Uterus (tissue), 4 donors: Measurements from ENCODE around the gene HBA1. TPM values are rescaled to one million over a fixed set of nuclear protein-coding genes. Genes with fewer than 3 reads are reported as not detected.

Experiments
- DNase-seq, 2 donors: peaks; one replicate each; pipeline ENCODE4 v3.0.0-alpha.2; 2019 to 2020
- H3K27ac ChIP-seq, 2 donors: fragments of 200-600 bp; sonication (generic); 1 replicate in 1 of 2; 2 replicates in 1 of 2; pipeline ENCODE4 v1.5.1; 2016 to 2018
- H3K27me3 ChIP-seq, 2 donors: fragments of 200-600 bp; sonication (generic); one replicate each; pipeline ENCODE4 v1.5.1; 2018 to 2019; ENCODE audit warnings: control low read depth in 1 of 2
- H3K36me3 ChIP-seq, 2 donors: fragments of 200-600 bp; sonication (generic); one replicate each; pipeline ENCODE4 v1.5.1; 2019; ENCODE audit warnings: control low read depth in 1 of 2
- H3K4me1 ChIP-seq, 2 donors: fragments of 200-600 bp; sonication (generic); one replicate each; pipeline ENCODE4 v1.5.1; 2018 to 2019; ENCODE audit warnings: control low read depth in 1 of 2
- H3K4me3 ChIP-seq, 2 donors: fragments of 200-600 bp; sonication (generic); 1 replicate in 1 of 2; 2 replicates in 1 of 2; pipeline ENCODE4 v1.5.1; 2018 to 2019; ENCODE audit warnings: mild to moderate bottlenecking in 1 of 2
- H3K9me3 ChIP-seq, 2 donors: fragments of 200-600 bp; sonication (generic); one replicate each; pipeline ENCODE4 v1.5.1; 2019; ENCODE audit warnings: control low read depth in 1 of 2
- CTCF ChIP-seq, 4 experiments: fragments of 200-600 bp in 2 of 4; fragments of 450-650 bp in 2 of 4; sonication (generic) in 2 of 4; IDR thresholded peaks; one replicate each; pipeline ENCODE4 v1.5.1; 2016 to 2019; ENCODE audit warnings: antibody characterized with exemption in 4 of 4, mild to moderate bottlenecking in 2 of 4, moderate library complexity in 1 of 4
- POLR2A ChIP-seq, 2 donors: fragments of 450-650 bp; IDR thresholded peaks; one replicate each; pipeline ENCODE4 v1.6.1; 2016; ENCODE audit warnings: antibody characterized with exemption in 2 of 2, mild to moderate bottlenecking in 1 of 2, moderate library complexity in 1 of 2
- intact Hi-C: fragments of 100-400 bp; cut with DNase I; formaldehyde crosslinking; loops from one replicate; pipeline ENCODE4 v1.15.1; 2023; ENCODE audit warnings: low total_unique reads
- total RNA-seq, 4 donors: library from RNA; depleted of rRNA in 3 of 4; stranded (reverse); fragments of >200 nt in 3 of 4; gene quantifications; one replicate each; pipeline versions ENCODE4 v1.1.0 to v1.2.4, GENCODE V29; 2014 to 2023
- donor health status: DM: yes; HTN: yes; CAD: no.

The HBA1 gene
- total RNA-seq, 4 donors from 2014 or later: 42.0 to 398 (median 263) TPM

GRCh38 chr16:138049-138417 lies 38.4 kb upstream of the HBA1 start:
- Histone ChIP-seq H3K9me3 (no peaks in the 10 kb centered on the region), H3K4me3 (peak overlapping the region; percentile 79 to 92), H3K4me1 (no peaks in the 10 kb centered on the region), H3K27me3 (no peaks in the 10 kb centered on the region), H3K36me3 (no peaks in the 10 kb centered on the region), H3K27ac (peak overlapping the region; percentile 60 to 90)
- TF ChIP-seq POLR2A (IDR thresholded peaks at IDR 0.05): no peak
- no peak for TF ChIP-seq CTCF (IDR thresholded peaks at IDR 0.05)
- intact Hi-C loops: no loop called here
- DNase-seq: peak; percentile 23 to 29

- no peaks in the 10 kb centered on the region for H3K9me3 ChIP-seq
- no peak overlapping the region for H3K4me3 ChIP-seq
- intact Hi-C loops: no loop called here
- no peak overlapping the region for H3K27ac ChIP-seq
- TF ChIP-seq CTCF (IDR thresholded peaks at IDR 0.05) (no peak), POLR2A (IDR thresholded peaks at IDR 0.05) (no peak)
- DNase-seq: no peak
- no peaks in the 10 kb centered on the region for H3K27me3 ChIP-seq
- no peaks in the 10 kb centered on the region for H3K36me3 ChIP-seq
- H3K4me1 ChIP-seq: no peaks in the 10 kb centered on the region
These were observed 36.2 kb upstream of the HBA1 start for GRCh38 chr16:140175-140857.

GRCh38 chr16:142405-142967 lies 34.0 kb upstream of the HBA1 start:
- intact Hi-C loops: no loop called here
- Histone ChIP-seq H3K36me3 (no peaks in the 10 kb centered on the region), H3K27me3 (no peaks in the 10 kb centered on the region), H3K4me3 (no peak overlapping the region), H3K9me3 (no peaks in the 10 kb centered on the region), H3K27ac (no peak overlapping the region), H3K4me1 (no peaks in the 10 kb centered on the region)
- no peak for TF ChIP-seq POLR2A (IDR thresholded peaks at IDR 0.05)
- TF ChIP-seq CTCF (IDR thresholded peaks at IDR 0.05): no peak
- no peak for DNase-seq

- no peak overlapping the region for H3K27ac ChIP-seq
- TF ChIP-seq POLR2A (IDR thresholded peaks at IDR 0.05) (no peak), CTCF (IDR thresholded peaks at IDR 0.05) (no peak)
These were observed 33.4 kb upstream of the HBA1 start for GRCh38 chr16:143047-143446.

GRCh38 chr16:143456-143855 lies 33.0 kb upstream of the HBA1 start:
- Histone ChIP-seq H3K36me3 (no peaks in the 10 kb centered on the region), H3K4me3 (no peak overlapping the region), H3K27ac (no peak overlapping the region), H3K27me3 (no peaks in the 10 kb centered on the region), H3K9me3 (no peaks in the 10 kb centered on the region), H3K4me1 (no peaks in the 10 kb centered on the region)
- no peak for DNase-seq
- TF ChIP-seq CTCF (IDR thresholded peaks at IDR 0.05) (no peak), POLR2A (IDR thresholded peaks at IDR 0.05) (no peak)
- intact Hi-C loops: no loop called here

More at GRCh38 chr16:143047-143446, 33.4 kb upstream of the HBA1 start:
- H3K9me3 ChIP-seq: no peaks in the 10 kb centered on the region
- no peaks in the 10 kb centered on the region for H3K36me3 ChIP-seq
- intact Hi-C loops: no loop called here
- no peak for DNase-seq
- no peak overlapping the region for H3K4me3 ChIP-seq
- no peaks in the 10 kb centered on the region for H3K4me1 ChIP-seq
- H3K27me3 ChIP-seq: no peaks in the 10 kb centered on the region
